Natural killer cell (primary cell): ENCODE measurements around the gene TNRC6B. TPM values are rescaled to one million over a fixed set of nuclear protein-coding genes. Genes with fewer than 3 reads are reported as not detected.
A peak's percentile ranks its signal among the peaks of the same experiment; 100 is the strongest.
"Not testable (repeated sequence)": the region's sequence is repeated elsewhere in the genome, so short reads cannot be mapped to it uniquely, and the experiment has no call there.

Source experiments
- ATAC-seq, 3 donors: fragments of 150-1000 bp in 2 of 3; fragments of 200-7000 bp in 1 of 3; cut with Tn5 transposase; 1 replicate in 1 of 3; 2 replicates in 2 of 3; pipeline ENCODE4 v1.10.0; 2021; ENCODE audit warnings: mild to moderate bottlenecking in 2 of 3, moderate library complexity in 2 of 3
- DNase-seq, 2 donors: peaks; one replicate each; pipeline versions ENCODE4 v3.0.0 to v3.0.0-alpha.2; 2013 to 2021; ENCODE audit warnings: mixed read lengths in 1 of 2
- H3K27ac ChIP-seq: one replicate; pipeline ENCODE4 v1.5.1; 2013; ENCODE audit warnings: mild to moderate bottlenecking, low read length
- H3K27me3 ChIP-seq: one replicate; pipeline ENCODE4 v1.6.1; 2013; ENCODE audit warnings: low read length; ENCODE audit not compliant: control insufficient read depth, insufficient read depth
- H3K36me3 ChIP-seq: one replicate; pipeline ENCODE4 v1.6.1; 2013; ENCODE audit warnings: low read length; ENCODE audit not compliant: control insufficient read depth, insufficient read depth
- H3K4me1 ChIP-seq: one replicate; pipeline ENCODE4 v1.6.1; 2013; ENCODE audit warnings: low read length; ENCODE audit not compliant: control insufficient read depth, insufficient read depth
- H3K4me3 ChIP-seq: one replicate; pipeline ENCODE4 v1.5.1; 2013; ENCODE audit warnings: low read length
- H3K9me3 ChIP-seq: one replicate; pipeline ENCODE4 v1.6.1; 2013; ENCODE audit warnings: low read length; ENCODE audit not compliant: control insufficient read depth, insufficient read depth
- H3K27ac Mint-ChIP-seq, 2 donors: one replicate each; pipeline ENCODE4 v1.8.0; 2022; ENCODE audit warnings: mild to moderate bottlenecking in 2 of 2, mixed read lengths in 2 of 2, moderate library complexity in 1 of 2
- H3K27me3 Mint-ChIP-seq, 2 donors: one replicate each; pipeline ENCODE4 v1.8.0; 2022; ENCODE audit warnings: low read depth in 2 of 2, mixed read lengths in 2 of 2
- H3K36me3 Mint-ChIP-seq: one replicate; pipeline ENCODE4 v1.8.0; 2022; ENCODE audit warnings: mixed read lengths
- H3K4me1 Mint-ChIP-seq, 2 donors: one replicate each; pipeline ENCODE4 v1.8.0; 2022; ENCODE audit warnings: mixed read lengths in 2 of 2
- H3K4me3 Mint-ChIP-seq: one replicate; pipeline ENCODE4 v1.8.0; 2022; ENCODE audit warnings: mild to moderate bottlenecking, moderate library complexity, mixed read lengths
- H3K9me3 Mint-ChIP-seq, 2 donors: one replicate each; pipeline ENCODE4 v1.8.0; 2022; ENCODE audit warnings: mixed read lengths in 2 of 2
- CTCF ChIP-seq: fragments of 200-600 bp; IDR thresholded peaks from one replicate; pipeline ENCODE4 v1.8.0; 2022; ENCODE audit warnings: antibody characterized with exemption
- WGBS: methylation state at CpG from one replicate; pipeline ENCODE4 v1.1.7; 2013; ENCODE audit warnings: missing lambda C conversion rate; ENCODE audit not compliant: insufficient coverage; 5-methylcytosine and 5-hydroxymethylcytosine counted together
- intact Hi-C: fragments of 100-400 bp; cut with micrococcal nuclease; formaldehyde crosslinking; loops from one replicate; pipeline ENCODE4 v1.14.2; 2022
- total RNA-seq, 4 donors: library from RNA; stranded (reverse); fragments of 120-200 nt in 1 of 4; gene quantifications; one replicate each; pipeline versions ENCODE4 v1.2.3 to v1.2.4, GENCODE V29; 2013 to 2022

TNRC6B gene
- total RNA-seq, 3 donors from 2014 or later (not counting 1 experiment from before 2014, with no cell fraction given), result 112 to 141 (median 138) TPM

GRCh38 chr22:40377931-40378330, 200.2 kb downstream of the TNRC6B start:
- H3K27ac Mint-ChIP-seq, result no peak overlapping the region
- TF ChIP-seq CTCF, result no peak
- ATAC-seq (no peak), DNase-seq (no peak)
- Histone ChIP-seq H3K4me1 (peaks cover 4% of the 10 kb centered on the region), H3K9me3 (no peaks in the 10 kb centered on the region), H3K27ac (no peak overlapping the region), H3K4me3 (no peak overlapping the region), H3K36me3 (no peaks in the 10 kb centered on the region), H3K27me3 (no peaks in the 10 kb centered on the region)
- 88% methylated on average over 2 of the region's 2 CpGs for WGBS
- no peaks in the 10 kb centered on the region for H3K9me3 Mint-ChIP-seq
- H3K36me3 Mint-ChIP-seq, result no peaks in the 10 kb centered on the region
- intact Hi-C loops, result no loop called here
- H3K4me3 Mint-ChIP-seq, result no peak overlapping the region
- peaks cover 8 to 18% of the 10 kb centered on the region in 2 donors for H3K4me1 Mint-ChIP-seq
- H3K27me3 Mint-ChIP-seq, result no peaks in the 10 kb centered on the region

- H3K27me3 ChIP-seq, H3K36me3 Mint-ChIP-seq, H3K27ac ChIP-seq, H3K9me3 Mint-ChIP-seq, H3K4me1 ChIP-seq, intact Hi-C loops, ATAC-seq, H3K9me3 ChIP-seq, H3K36me3 ChIP-seq, H3K27me3 Mint-ChIP-seq, DNase-seq, H3K27ac Mint-ChIP-seq, H3K4me3 Mint-ChIP-seq, H3K4me3 ChIP-seq: not testable (repeated sequence)
- 89% methylated on average over 10 of the region's 11 CpGs for WGBS
- H3K4me1 Mint-ChIP-seq, result peaks cover 11 to 21% of the 10 kb centered on the region in 2 donors
These were observed 200.7 kb downstream of the TNRC6B start for GRCh38 chr22:40378448-40378847.

GRCh38 chr22:40381461-40381860, 203.7 kb downstream of the TNRC6B start:
- 100% methylated on average over 2 of the region's 3 CpGs for WGBS
- ATAC-seq, result no peak
- Histone ChIP-seq H3K4me1 (peaks cover 10% of the 10 kb centered on the region), H3K36me3 (no peaks in the 10 kb centered on the region), H3K27me3 (no peaks in the 10 kb centered on the region), H3K4me3 (no peak overlapping the region), H3K27ac (no peak overlapping the region), H3K9me3 (no peaks in the 10 kb centered on the region)
- Mint-ChIP-seq H3K4me3 (no peak overlapping the region), H3K9me3 (no peaks in the 10 kb centered on the region), H3K4me1 (peaks cover 30 to 40% of the 10 kb centered on the region in 2 donors), H3K27ac (no peak overlapping the region), H3K27me3 (no peaks in the 10 kb centered on the region), H3K36me3 (no peaks in the 10 kb centered on the region)
- no peak for TF ChIP-seq CTCF
- intact Hi-C loops, result no loop called here
- DNase-seq, result no peak

GRCh38 chr22:40383905-40384304, 206.2 kb downstream of the TNRC6B start:
- WGBS, result no CpG with 5 or more reads among the region's 3 CpGs
- no peak overlapping the region for H3K4me3 Mint-ChIP-seq
- no peak overlapping the region for H3K27ac ChIP-seq

More at GRCh38 chr22:40383905-40384304, 206.2 kb downstream of the TNRC6B start:
- Mint-ChIP-seq H3K4me1 (peaks cover 34 to 47% of the 10 kb centered on the region in 2 donors), H3K27ac (peak overlapping the region in 1 of 2 donors; percentile 8), H3K36me3 (no peaks in the 10 kb centered on the region), H3K27me3 (no peaks in the 10 kb centered on the region), H3K9me3 (no peaks in the 10 kb centered on the region)
- ATAC-seq (no peak), DNase-seq (no peak)
- Histone ChIP-seq H3K36me3 (no peaks in the 10 kb centered on the region), H3K9me3 (no peaks in the 10 kb centered on the region), H3K4me1 (peaks cover 10% of the 10 kb centered on the region), H3K4me3 (no peak overlapping the region), H3K27me3 (no peaks in the 10 kb centered on the region)
- intact Hi-C loops, result no loop called here
- TF ChIP-seq CTCF, result no peak
